CD1c-positive myeloid dendritic cell (primary cell): Measurements from ENCODE around the gene OR5H1.
"Not testable (repeated sequence)": the region's sequence is repeated elsewhere in the genome, so short reads cannot be mapped to it uniquely, and the experiment has no call there.

Experiments
- DNase-seq: peaks from one replicate; pipeline ENCODE4 v3.0.0-alpha.2; 2016; ENCODE audit errors: extremely low spot score

The OR5H1 gene

DNA sequence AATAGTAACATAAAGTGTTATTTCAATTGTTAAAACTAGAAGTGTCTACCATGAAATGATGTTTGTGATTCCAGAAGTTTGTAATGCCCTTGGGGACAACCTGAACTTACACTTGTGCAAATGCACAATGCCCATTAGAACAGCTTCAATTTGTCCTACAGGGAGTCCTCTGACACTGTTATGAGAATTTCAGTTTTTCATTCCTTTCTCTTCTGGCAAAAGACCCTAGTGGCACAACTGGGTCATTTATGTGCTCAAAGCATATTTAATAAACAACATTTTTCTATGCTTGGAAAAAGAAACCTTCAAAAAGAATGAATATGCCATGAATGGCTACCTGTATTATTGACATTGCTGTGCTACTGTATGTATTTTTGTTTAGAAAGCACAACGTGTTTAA is at the start of gene OR5H1:
TSS of gene OR5H1 (plus strand) at position 301 of the 400 bp plus-strand sequence. CDS start 1,977 bp downstream, outside the sequence.
- DNase-seq, result no peak

DNA sequence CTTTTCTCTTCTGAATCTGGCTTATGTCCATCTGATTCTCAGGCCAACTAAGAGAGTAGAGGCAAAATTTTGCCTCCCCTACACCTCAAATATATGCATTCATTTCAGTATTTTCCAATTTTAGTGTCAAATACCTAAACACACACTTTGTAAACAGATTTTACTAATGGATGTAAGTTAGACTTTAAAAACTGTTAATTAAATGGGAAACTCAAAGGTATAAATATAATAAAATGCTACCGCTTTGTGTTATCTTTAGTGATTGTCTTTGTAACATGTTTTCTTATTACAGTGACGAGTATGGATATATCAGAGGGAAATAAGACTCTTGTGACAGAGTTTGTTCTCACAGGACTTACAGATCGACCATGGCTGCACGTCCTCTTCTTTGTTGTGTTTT is 43.6 kb upstream of the OR5H1 start, which contains the start of gene OR5AC2:
TSS of gene OR5AC2 (plus strand) at position 301 of the 400 bp plus-strand sequence. CDS start at position 301, 0 bp downstream.
- no peak for DNase-seq

DNA sequence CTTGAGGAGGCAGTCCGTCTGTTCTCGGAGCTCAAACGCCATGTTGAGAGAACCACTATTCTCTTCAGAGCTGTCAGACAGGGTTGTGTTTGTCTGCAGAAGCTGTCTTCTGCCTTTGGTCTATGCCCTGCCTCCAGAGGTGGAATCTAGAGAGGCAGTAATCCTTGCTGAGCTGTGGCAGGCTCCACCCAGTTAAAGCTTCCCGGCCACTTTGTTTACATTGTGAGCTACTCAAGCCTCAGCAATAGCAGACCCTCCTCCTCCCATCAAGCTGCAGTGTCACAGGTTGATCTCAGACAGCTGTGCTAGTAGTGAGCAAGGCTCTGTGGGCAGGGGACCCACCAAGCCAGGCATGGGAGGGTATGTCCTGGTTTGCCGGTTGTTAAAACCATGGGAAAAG is 34.6 kb upstream of the OR5H1 start:
- DNase-seq, result no peak

DNA sequence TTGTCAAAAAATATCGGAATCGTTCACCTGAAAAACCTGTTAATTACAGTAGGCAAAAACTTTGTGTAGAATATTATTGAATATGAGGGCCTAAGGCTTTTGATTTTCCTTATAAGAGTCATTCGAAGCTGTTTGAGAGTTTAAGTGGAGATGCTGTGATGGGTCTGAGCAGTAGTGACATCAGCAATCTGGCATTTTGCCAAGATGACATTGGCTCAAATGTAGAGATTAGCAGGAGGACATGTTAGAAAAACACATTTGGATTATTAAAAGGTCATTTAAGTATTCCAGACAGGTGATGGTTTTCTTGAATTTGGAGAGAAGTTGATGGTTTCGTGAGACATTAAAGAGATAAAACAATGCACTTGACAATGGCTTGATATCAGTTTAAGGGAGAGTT is 30.7 kb upstream of the OR5H1 start:
- DNase-seq, result no peak

DNA sequence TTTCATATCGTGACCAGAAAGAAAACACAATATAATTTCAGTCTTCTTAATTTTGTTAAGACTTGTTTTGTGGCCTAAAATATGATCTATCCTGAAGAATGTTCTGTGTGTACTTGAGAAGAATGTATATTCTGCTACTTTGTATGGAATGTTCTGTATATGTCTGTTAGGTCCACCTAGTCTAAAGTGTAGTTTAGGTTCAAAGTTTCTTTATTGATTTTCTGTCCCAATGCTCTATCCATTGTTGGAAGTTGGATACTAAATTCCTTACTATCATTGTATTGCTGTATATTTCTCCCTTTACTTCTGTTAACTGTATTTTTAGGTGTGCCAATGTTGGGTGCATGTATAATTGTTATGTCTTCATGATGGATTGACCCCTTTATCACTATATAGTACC is 22.4 kb upstream of the OR5H1 start:
- DNase-seq, result no peak

DNA sequence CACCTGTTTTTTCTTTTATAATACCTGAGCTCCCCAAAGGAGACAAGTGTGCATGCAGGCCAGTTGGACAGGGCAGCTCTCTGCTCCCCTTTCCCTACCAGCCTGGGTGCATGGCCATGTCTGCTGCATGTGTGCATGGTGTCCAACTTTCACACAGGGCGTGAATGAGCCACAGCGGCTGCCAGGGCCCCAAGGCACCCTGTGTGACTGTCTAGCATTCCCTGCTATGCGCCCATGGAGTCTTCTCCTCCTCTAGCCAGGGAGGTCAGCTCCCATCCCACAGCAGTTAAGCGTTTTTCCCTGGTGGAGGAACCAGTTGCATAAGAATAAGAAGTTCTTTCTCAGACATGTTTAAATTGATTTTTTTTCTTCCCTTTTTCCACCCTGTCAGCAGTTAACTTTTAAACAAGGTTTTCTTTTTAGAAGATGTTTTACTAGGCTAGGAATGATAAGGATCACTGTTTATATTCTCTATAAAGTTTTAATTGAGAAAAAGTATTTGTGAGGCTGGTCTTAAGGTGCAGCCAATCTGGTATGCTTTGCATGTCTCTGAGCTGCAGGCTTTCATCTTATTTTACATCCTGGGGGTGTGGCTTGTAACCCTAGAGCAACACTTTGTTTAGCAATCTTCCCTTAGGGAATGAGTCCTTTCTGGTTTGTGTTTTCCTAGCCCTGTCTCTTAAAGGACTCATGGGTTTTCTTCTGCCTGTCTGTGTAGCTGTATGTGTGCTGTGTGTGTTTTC is 20.5 kb upstream of the OR5H1 start:
- no peak for DNase-seq

DNA sequence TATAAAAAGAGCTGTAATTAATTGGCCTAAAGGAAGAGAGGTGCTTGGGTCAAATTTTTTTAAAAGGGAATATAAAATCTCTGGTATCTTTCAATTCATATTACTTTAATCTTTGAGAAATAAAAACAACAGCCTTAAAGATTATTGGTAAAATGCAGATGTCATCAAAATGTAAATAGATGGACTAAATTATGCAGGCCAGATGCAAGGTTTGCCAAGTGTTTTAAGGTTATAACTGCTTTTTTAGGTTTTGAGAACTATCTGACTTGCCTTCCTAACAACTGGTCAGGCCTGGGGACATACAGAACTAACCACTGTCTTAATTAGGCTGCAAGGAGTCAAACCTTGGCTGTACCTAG is 20.0 kb upstream of the OR5H1 start:
- no peak for DNase-seq

DNA sequence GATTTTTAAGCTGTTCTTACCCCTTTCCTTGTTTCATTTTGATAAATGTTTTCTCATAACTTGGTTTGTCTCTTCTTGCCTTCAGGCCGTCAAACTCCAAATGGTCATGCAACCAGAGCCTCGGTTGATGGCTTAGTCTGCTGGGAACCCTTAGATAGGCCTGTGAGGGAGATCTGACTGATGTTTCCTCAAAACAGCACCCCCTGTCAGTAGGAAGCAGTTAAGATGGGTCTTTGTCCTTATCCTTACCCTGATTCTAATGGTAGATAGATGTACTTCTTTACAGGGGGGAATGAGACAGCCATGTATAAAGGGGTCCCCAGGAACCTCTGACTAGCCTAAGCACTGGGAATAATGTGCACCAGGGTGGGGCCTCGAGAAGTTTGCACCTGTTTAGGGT is 16.3 kb upstream of the OR5H1 start:
- DNase-seq, result no peak

DNA sequence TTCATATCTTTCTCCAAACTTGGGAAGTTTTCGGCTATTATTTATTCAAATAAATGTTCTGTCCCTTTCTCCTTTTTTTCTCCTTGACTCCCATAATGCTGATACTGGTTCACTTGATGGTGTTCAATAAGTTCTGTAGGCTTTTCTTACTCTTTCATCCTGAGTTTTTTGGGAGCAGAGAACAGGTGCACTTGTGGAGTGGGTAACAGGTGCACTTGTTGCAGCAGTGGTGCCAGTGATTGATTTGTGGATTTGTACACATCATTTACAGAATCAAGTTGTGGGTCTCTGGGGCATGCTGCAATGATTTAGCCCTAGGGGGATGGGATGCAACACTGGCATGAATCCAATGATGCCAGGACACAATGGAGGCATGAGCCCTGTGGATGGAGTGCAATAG is 14.8 kb upstream of the OR5H1 start:
- DNase-seq, result no peak

DNA sequence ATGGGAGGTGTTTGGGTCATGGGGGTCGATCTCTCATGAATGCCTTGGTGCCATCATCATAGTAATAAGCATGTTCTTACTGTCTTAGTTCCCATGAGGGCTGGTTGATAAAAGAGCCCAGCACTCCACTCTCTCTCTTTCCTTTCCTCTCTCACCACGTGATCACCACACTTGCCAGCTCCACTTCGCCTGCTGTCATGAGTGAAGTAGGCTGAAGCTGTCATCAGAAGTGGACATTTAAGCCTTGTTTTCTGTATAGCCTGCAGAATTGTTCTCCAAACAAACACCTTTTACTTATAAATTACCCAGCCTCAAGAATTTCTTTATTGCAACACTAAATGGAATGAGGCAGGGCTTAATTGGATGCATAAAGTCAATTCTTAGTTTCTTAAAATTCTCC is 6.1 kb downstream of the OR5H1 start:
- no peak for DNase-seq

DNA sequence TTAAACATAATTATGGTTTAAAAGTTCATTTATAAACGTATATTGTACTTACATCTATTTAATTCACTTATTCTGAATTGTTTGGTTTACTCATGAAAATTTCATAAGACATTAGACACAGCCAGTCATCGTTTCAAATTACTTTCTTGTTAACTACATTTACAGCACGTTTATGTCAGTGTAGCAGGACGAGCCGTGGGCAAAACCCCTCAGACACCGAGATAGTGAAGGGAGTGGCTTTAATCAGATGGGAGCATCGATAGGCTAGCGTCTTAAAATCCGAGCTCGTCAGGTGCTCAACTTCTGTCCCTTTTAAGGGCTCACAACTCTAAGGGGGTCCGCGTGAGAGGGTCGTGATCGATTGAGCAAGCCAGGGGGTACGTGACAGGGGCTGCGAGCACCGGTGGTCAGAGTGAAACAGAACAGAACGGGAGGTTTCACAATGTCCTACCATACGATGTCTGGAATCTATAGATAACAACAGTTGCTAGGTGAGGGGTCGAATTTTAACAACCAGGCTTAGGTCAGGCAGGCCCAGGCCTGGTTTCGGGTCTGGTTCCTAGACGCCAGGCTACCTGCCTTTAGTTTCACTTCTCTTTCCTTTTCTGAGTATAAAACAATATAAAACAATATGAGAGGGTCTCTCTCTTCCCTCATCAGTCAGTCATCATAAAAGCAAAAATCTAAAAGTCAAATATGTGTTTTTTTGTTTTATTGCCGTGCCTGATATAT is 7.5 kb downstream of the OR5H1 start:
- DNase-seq, result not testable (repeated sequence)

DNA sequence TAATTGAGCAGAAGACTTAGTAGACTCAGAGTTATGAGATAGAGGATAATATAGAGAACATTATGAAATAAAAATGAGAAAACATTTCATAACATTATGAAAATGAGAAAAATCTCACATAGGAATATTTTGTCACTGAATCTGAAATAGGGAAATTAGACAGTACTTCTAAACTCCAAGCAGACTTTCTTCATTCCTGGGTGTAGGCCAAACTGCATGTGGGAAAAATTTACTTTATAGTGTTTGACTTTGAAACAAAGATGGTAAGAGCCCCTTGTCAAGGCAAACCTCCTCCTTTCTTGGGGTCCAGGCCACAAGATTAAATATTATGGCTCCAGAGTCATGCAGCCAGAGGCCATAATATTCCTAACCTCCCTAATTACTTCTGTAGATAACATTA is 10.0 kb downstream of the OR5H1 start:
- no peak for DNase-seq

DNA sequence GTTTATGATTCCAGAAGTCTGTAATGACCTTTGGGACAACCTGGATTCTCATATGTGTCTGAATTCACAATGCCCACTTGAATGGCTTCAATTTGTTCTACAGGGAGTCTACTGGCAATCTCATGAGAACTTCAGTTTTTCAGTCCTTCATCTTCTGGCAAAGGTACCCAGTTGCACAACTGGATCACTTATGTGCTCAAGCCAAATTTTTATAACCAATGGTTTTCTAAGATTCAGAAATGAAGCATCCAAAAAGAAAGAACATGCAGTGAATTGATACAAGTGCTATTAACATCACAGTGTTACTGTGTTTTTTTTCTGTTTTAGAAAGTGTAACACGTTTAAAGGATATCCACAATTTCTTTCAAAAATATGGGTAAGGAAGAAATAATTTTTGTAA is 16.7 kb downstream of the OR5H1 start, which contains the start of gene OR5H14:
TSS of gene OR5H14 (plus strand) at position 301 of the 400 bp plus-strand sequence. CDS start 1,907 bp downstream, outside the sequence.
- no peak for DNase-seq

DNA sequence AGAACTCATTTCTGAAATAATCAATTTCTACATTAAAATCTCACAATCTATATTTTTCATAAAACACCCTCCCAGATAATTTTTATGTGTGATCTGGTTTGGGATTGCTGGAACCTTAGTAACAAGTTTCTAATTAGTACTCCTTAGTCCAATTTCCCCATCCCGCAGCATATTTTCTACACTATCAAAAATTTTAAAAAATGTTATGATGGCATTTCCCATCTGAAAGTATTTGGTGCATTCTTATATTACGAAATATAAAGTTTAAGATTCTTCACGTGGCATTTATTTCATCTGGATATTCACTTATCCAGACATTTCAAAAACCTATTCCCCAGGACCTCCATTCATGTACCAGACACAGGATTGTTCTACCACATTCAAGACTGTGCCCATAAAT is 18.2 kb downstream of the OR5H1 start:
- DNase-seq, result no peak

DNA sequence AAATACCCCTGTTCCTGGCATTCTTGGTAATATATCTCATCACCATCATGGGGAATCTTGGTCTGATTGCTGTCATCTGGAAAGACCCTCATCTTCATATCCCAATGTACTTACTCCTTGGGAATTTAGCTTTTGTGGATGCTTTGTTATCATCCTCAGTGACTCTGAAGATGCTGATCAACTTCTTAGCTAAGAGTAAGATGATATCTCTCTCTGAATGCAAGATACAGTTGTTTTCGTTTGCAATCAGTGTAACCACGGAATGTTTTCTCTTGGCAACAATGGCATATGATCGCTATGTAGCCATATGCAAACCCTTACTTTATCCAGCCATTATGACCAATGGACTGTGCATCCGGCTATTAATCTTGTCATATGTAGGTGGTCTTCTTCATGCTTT is 18.9 kb downstream of the OR5H1 start:
- not testable (repeated sequence) for DNase-seq

DNA sequence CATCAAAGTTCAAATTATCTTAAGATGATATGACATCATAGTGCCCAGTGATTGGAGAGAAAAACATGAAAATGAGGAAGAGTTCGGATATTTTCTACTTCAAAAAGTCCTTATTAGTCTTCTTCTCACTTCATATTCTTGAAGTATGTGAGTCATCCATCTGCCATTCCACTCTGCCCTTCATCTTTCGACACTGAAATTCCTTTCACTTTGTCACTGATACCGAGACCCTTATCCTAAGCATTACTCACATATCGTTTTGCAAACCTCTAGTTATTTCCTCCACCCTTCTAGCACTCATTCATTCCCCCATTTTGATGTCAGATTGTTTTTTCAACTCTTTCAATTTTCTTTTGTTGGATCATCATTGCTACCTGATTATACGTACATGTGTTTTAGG is 20.7 kb downstream of the OR5H1 start:
- DNase-seq, result no peak

DNA sequence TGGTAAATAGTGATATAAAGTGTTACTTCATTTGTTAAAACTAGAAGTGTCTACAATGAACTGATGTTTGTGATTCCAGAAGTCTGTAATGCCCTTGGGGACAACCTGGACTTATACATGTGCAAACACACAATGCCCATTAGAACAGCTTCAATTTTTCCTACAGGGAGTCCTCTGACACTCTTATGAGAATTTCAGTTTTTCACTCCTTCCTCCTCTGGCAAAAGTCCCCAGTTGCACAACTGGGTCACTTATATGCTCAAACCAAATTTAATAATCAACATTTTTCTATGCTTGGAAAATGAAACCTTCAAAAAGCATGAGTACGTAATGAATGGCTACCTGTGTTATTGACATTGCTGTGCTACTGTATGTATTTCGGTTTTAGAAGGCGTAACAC is 35.9 kb downstream of the OR5H1 start, which contains the start of gene OR5H15:
TSS of gene OR5H15 (plus strand) at position 301 of the 400 bp plus-strand sequence. CDS start 2,004 bp downstream, outside the sequence.
- DNase-seq, result no peak

DNA sequence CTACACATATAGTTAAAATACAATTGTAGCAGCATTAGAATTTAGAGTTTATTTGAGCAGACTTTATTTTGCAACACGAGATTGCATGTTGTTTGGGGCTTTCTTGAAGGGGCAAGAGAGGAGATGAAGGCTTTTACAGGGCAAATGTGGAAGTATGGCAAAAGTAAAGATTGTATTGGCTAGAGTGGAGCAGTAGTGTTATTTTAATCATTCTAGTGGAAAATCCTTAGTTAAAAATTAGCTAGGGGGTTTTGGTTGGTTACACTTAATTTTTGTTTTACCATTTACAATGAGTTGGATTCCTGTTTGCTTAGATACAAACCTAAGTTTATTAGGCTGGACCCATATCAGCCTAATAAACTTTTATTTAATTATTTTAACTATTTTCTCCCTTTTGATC is 40.5 kb downstream of the OR5H1 start:
- no peak for DNase-seq

DNA sequence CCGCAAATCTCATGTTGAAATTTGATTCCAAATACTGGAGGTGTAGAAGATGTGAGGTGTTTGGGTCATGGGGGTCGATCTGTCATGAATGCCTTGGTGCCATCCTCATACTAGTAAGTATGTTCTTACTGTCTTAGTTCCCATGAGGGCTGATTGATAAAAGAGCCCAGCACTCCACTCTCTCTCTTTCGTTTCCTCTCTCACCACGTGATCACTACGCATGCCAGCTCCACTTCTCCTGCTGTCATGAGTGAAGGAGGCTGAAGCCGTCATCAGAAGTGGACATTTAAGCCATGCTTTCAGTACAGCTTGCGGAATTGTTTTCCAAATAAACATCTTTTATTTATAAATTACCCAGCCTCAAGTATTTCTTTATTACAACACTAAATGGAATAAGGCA is 42.1 kb downstream of the OR5H1 start:
- no peak for DNase-seq

DNA sequence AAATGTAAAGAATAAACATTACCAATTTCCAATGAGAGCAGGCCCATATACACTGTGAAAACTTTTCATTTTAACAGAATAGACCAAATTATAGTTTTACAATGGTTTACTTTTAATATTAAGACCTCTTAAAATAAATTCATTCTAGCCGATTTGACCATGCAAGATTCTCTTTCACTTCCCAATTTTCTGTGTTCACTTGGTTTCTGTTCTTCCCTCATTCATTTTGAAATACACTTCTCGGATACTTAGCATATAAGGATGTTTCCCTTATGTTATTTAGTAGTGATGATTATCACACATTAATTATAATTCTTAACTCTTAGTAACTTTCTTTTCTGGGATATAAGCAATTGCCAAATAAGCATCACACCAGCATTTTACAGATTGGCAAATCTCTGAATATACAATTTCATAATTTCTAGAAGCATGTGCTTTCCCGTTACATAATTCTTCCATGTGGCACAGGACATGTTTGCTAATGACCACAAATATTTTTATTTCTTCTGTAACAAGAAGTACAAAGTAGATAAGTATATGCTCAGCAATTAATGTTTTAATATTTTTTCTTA is 49.9 kb downstream of the OR5H1 start:
- DNase-seq, result peak; percentile 24

DNA sequence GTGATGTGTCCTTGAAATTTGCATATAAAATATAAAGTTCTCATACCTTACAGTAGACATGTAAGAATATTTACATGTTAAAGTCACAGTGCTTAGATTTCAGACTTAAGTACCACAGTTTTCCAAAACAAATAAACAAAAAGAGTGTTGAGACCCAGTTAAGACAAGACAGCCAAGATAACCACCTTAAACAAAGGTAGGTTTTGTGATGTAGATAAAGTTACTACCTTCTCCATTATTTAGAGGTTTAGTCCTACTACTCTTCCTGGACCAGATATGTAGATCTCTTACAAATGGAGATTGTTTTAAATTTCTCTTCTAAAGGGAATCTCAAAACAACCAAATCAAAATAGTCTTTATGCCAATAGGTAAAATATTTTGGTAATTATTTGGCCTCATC is 51.7 kb downstream of the OR5H1 start:
- DNase-seq, result no peak

DNA sequence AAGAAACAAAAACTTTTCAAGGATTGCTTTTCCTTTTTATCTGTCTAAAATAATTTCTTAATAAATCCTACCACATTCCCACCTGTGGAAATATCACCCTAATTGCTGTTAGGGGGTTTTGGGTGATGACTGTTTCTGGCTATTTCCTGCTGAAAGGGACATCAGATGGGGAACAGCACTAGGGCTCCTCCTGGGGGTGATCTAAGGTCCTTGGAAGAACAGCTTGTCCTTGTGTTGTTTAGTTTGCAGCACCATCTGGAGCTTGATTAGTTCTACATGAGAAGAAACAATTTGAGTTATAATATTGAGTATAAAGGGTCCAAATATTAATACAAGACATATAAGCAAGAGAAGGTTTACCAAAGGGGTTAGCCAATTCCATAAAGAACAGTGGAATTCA is 54.7 kb downstream of the OR5H1 start:
- no peak for DNase-seq
